Endothelial cell of umbilical vein (primary cell): ENCODE results near the gene OR10J5.

Source experiments
- CTCF ChIP-seq, 2 donors: IDR thresholded peaks; 1 replicate in 1 of 2; 2 replicates in 1 of 2; pipeline ENCODE4 v1.5.1; 2011; ENCODE audit warnings: low read length in 2 of 2, mild to moderate bottlenecking in 2 of 2, moderate library complexity in 2 of 2, control low read depth in 1 of 2, inconsistent platforms in 1 of 2, low read depth in 1 of 2; ENCODE audit not compliant: insufficient read depth in 1 of 2; ENCODE audit errors: extremely low read depth in 1 of 2
- EZH2 ChIP-seq: IDR thresholded peaks from 2 replicates; pipeline ENCODE4 v1.6.1; 2012; ENCODE audit warnings: borderline replicate concordance, low read depth, mild to moderate bottlenecking, moderate library complexity, low read length, inconsistent platforms; ENCODE audit not compliant: severe bottlenecking
- FOS ChIP-seq: IDR thresholded peaks from 2 replicates; pipeline ENCODE4 v1.6.1; 2011; ENCODE audit warnings: mild to moderate bottlenecking, low read length, moderate library complexity, borderline replicate concordance; ENCODE audit not compliant: insufficient read depth
- GATA2 ChIP-seq: IDR thresholded peaks from 2 replicates; pipeline ENCODE4 v1.7.0; 2011; ENCODE audit warnings: low read depth, mild to moderate bottlenecking, moderate library complexity, mixed read lengths, low read length; ENCODE audit not compliant: insufficient read length, insufficient read depth
- JUN ChIP-seq: IDR thresholded peaks from 2 replicates; pipeline ENCODE4 v1.6.1; 2011; ENCODE audit warnings: borderline replicate concordance, low read depth; ENCODE audit not compliant: insufficient read length, insufficient read depth
- MAX ChIP-seq: IDR thresholded peaks from 2 replicates; pipeline ENCODE4 v1.6.1; 2011; ENCODE audit not compliant: insufficient read depth, insufficient read length
- MYC ChIP-seq: IDR thresholded peaks from one replicate; pipeline ENCODE4 v1.6.1; 2011; ENCODE audit warnings: mild to moderate bottlenecking, low read depth, low read length
- POLR2A ChIP-seq: IDR thresholded peaks from 2 replicates; pipeline ENCODE4 v1.6.1; 2012; ENCODE audit warnings: low read depth, mild to moderate bottlenecking, control low read depth, low read length
- POLR2AphosphoS5 ChIP-seq: IDR thresholded peaks from 2 replicates; pipeline ENCODE4 v1.6.1; 2012; ENCODE audit warnings: low read depth, mild to moderate bottlenecking, control low read depth, low read length, moderate library complexity; ENCODE audit not compliant: insufficient read depth

GRCh38 chr1:159548126-159548525, 12.3 kb upstream of the OR10J5 start:
- no peak for TF ChIP-seq POLR2A
- no peak for TF ChIP-seq CTCF (IDR thresholded peaks at IDR 0.05; ENCODE audit: extremely low read depth in 1 of 2, insufficient read depth in 1 of 2, low read depth in 1 of 2, low read length in 2 of 2)
- TF ChIP-seq GATA2: no peak
- no peak for TF ChIP-seq JUN
- no peak for TF ChIP-seq POLR2AphosphoS5
- no peak for TF ChIP-seq MAX
- TF ChIP-seq EZH2: no peak
- no peak for TF ChIP-seq FOS
- TF ChIP-seq MYC: no peak
